T-helper 2 cell treated with Interferon-gamma antibody and Interleukin-4, amounts not matched to agents 100 ng/mL and 5 ng/mL, for 36 hours (primary cell): ENCODE data around the gene PDC. TPM values are rescaled to one million over a fixed set of nuclear protein-coding genes. Genes with fewer than 3 reads are reported as not detected.
"Not testable (repeated sequence)": the region's sequence is repeated elsewhere in the genome, so short reads cannot be mapped to it uniquely, and the experiment has no call there.

Experiments
- intact Hi-C: fragments of 100-400 bp; cut with micrococcal nuclease; formaldehyde crosslinking; loops from one replicate; pipeline ENCODE4 v1.15.1; 2023
- total RNA-seq: library from RNA; stranded (reverse); gene quantifications from 2 replicates; pipeline ENCODE4 v1.2.3, GENCODE V29; 2022

Gene PDC
- total RNA-seq, 1 donor from 2014 or later = not detected

GRCh38 chr1:186473047-186473446 lies 12.1 kb upstream of the PDC start:
- intact Hi-C loops = no loop called here

GRCh38 chr1:186465946-186466345 lies 5.0 kb upstream of the PDC start:
- intact Hi-C loops = no loop called here

DNA sequence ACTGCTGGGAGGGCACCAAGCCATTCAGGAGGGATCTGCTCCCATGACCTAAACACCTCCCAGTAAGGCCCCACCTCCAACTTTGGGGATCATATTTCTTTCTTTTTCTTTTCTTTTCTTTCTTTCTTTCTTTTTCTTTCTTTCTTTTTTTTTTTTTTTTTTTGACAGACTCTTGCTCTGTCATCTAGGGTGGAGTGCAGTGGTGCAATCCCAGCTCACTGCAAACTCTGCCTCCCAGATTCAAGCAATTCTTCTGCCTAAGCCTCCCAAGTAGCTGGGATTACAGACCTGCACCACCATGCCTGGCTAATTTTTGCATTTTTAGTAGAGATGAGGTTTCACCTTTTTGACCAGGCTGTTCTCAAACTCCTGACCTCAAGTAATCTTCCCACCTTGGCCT lies 4.6 kb upstream of the PDC start:
- intact Hi-C loops = not testable (repeated sequence)

GRCh38 chr1:186463926-186464325 lies 3.0 kb upstream of the PDC start:
- intact Hi-C loops = no loop called here

DNA sequence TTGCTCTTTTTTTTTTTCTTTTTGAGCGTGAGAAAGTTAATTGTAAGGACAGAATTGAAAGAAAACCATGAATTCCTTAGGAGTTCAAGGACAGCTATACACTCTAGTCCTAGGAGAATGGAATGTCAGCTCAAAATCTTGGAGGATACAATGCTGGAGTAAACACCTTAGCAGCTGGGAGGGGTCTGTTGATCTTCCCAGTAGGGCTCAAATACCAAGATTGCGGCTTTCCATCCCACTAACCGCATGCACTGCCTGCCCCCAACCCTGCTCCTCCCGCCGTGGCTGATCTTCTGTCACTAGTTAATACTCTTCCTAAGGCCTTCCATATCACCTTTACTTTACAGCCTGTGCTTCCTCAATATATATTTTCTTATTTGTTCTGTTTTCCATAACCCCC lies 2.6 kb upstream of the PDC start:
- intact Hi-C loops = no loop called here

- intact Hi-C loops = not testable (repeated sequence)
These were observed 1.8 kb downstream of the PDC start for GRCh38 chr1:186459161-186459560.

DNA sequence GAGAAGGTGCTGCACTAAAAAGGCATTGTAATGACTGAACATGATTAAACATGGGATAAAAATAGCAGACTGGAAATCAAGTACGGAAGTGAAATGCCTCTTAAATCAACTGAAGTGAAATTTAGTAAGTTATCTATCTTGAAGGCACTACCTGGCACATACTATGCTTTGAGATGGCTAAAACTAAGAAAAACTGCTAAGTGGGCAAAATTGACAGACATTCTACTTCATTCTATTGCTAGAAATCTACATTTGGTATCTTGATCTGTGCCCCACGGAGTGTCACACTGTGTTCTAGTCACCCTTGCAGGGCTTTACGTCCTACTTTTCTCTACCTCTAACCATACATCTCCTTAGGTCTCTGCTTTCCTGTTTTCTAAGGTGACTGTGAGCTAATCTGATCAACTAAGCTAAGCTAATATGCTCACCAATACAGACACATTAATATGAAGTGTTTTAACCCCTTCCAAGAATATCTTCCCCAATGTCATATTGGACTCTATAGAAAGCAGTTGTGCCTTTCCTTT lies 4.1 kb downstream of the PDC start:
- intact Hi-C loops = no loop called here

DNA sequence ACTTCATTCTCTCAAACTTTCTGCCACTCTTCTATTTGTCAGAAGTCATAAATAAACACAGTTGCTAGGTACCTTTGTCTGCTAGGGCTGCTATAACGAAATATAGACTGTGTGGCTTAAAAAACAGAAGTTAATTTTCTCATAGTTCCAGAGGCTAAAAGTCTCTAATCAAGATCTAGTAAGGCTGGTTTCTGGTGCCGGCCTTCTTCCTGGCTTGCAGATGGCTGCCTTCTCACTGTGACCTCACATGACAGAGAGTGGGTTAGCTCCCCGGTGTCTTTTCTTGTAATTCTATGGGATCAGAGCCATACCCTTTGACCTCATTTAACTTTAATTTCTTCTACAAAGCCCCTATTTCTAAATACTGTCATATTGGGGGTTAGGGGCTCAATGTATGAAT lies 5.9 kb downstream of the PDC start:
- intact Hi-C loops = no loop called here

DNA sequence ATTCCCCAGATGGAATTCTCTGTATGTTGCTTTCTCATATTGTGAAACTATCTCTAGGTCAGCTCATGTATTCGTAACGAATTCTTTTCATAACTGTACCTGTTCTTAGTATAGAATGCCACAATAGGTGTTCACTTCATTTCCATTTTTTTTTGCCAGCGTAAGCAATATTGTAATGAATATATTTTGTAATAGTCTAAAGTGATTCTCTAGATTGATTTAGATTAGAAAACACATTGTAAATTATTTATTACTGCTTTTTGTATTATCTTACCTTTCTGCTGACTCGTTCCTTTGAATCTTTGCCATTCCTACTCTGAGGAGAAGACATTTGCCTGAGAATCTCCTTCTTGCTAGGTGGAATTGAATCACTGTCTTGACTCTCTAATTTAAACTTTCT lies 14.8 kb downstream of the PDC start:
- intact Hi-C loops = no loop called here

DNA sequence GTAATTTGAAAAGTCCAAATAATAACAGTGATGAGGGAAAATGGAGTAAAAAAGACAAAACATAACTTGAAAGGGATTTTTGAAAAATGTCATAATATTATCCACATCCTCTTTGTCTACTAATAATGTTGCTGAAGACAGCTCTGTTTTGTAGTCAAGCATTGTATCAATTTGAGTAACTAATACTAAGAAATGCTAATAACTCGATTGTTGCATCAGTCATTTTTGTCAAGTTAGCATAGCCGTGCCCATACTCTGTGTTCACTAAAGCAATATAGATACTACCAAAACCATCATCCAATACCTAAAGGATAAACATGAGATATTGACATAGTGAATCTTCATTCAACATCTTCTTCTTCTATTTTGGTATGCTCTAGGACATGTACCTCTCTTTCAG lies 17.3 kb downstream of the PDC start:
- intact Hi-C loops = loop anchor here (5.0 kb wide), 1 partner anchor 41 kb away; no protein-coding TSS in a partner anchor

DNA sequence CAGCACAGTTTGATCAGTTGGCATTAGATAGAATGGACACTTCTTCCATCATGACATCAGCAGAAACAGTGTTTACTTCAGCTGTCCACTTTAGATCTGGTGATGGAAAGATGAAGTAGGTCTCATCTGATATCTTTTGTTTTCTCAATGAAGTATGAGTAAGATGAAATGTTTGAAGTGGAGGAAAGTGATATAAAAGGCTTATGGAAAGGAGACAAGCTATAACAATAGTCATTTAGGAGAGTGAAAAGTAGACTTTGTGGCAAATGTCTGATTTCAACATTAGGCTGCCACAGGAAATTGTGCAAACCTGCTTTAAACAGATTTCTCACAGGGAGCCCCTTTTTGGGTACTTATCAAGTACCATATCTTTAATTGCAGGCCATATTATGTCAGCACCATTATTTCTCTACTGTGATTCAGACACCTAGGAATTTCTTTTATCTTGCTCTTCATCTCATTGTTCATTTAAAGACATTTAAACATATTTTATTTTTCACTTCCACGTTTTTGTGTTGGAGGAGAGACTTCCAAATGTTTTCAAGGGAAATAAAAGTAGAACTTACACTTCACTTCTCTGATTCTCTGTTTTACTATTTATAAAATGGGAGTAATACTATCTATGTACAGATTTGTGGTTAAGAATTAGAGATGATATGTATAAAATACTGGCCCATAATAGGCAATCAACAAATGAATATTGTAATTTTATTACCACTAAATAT lies 18.1 kb downstream of the PDC start:
- intact Hi-C loops = loop anchor here (5.0 kb wide), 1 partner anchor 41 kb away; no protein-coding TSS in a partner anchor

DNA sequence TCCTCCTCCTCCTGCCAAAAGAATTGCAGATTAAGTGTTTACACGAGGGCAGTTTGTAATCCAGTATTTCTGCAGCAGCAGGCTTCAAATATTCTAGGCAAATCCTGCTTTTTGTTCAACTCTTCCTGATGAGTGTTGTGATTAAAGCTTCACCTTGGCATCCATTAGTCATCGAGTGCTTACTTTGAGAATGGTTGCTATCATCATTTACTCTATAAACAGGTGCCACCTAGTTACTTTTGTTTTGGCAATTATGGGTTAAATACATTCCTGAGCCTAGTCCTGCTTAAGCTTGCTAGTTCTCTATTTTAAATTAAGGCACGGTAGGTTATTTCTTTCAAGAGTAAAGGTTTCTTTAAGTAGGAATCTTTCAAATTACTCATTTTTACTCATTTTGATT lies 20.3 kb downstream of the PDC start:
- intact Hi-C loops = loop anchor here (5.0 kb wide), 1 partner anchor 38 kb away; no protein-coding TSS in a partner anchor

DNA sequence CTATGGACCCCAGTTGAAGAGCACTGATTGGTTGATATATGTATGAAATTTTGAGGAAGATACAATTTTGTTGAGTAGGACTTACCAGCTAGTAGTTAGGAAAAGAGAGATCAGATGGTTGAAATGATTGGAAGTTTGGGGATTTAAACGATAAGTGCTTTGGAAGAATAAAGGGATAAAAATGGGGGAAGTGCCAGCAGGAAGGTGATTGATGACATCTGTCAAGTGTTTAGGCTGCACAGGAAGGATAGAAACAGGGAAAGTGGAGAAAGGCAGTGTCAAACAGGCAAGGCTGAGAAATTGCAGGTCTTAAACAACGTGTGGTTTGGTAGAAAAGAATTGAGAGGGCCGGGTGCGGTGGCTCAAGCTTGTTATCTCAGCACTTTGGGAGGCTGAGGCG lies 22.3 kb downstream of the PDC start:
- intact Hi-C loops = no loop called here

DNA sequence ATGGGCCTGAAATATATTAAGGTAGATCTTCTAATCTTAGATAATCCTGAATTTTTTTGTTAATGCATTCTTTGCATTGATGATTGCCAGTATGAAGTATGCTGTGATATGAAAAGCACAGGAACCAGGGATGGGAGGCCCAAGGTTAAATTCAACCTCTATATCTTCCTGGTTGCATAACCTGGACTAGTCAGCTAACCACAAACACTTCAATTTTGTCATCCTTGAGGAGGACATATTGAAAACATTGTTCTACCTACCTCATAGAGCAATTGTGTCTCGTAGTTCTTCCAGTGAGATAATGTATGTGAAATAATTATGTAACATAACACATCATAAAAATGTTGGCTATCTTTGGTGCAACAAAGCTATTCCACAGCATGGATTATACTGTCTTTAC lies 25.6 kb downstream of the PDC start:
- intact Hi-C loops = no loop called here

- intact Hi-C loops = no loop called here
These were observed 31.9 kb downstream of the PDC start for GRCh38 chr1:186429017-186429416.

GRCh38 chr1:186426118-186426517 lies 34.8 kb downstream of the PDC start:
- intact Hi-C loops = no loop called here

- intact Hi-C loops = loop anchor here (5.0 kb wide), 1 partner anchor 193 kb away; no protein-coding TSS in a partner anchor
These were observed 36.4 kb downstream of the PDC start for GRCh38 chr1:186424539-186424938.

DNA sequence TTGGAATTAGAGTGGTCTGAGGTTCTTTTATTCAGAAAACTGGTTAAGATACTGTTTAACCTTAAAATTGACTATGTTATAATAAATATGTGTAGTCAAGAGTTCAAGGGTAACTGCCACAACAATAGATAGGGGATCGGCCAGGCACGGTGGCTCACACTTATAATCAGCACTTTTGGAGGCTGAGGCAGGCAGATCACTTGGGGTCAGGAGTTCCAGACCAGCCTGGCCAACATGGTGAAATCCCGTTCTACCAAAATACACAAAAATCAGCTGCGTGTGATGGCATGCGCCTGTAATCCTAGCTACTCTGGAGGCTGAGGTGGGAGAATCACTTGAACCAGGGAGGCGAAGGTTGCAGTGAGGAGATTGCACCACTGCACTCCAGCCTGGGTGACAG lies 39.5 kb downstream of the PDC start:
- intact Hi-C loops = loop anchor here (1.0 to 5.0 kb wide), 2 partner anchors 17 to 196 kb away; no protein-coding TSS in a partner anchor

DNA sequence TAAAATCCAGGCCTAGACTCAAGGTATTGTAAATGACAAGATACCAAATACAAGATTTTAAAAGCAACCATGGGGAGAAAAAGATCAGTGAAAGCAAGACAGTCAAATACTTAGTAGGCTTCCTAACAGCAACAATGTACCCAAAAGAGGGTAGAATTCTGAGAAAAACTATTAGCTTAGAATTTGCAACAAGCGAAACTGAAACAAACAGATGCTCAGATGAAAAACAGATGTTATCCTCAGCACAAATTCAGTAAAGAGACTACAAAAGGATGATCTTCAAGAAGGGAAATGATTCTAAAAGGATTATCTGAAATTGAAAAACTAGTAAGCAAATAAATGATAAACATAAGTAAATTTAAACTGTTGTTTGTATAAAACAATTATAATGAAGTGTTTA lies 40.0 kb downstream of the PDC start:
- intact Hi-C loops = loop anchor here (1.0 to 5.0 kb wide), 2 partner anchors 17 to 196 kb away; no protein-coding TSS in a partner anchor

- intact Hi-C loops = loop anchor here (5.0 kb wide), 1 partner anchor 197 kb away; no protein-coding TSS in a partner anchor
These were observed 40.6 kb downstream of the PDC start for GRCh38 chr1:186420311-186420710.

- intact Hi-C loops = no loop called here
These were observed 42.4 kb downstream of the PDC start for GRCh38 chr1:186418503-186418902.

GRCh38 chr1:186413319-186413718 lies 47.6 kb downstream of the PDC start:
- intact Hi-C loops = no loop called here

- intact Hi-C loops = loop anchor here (10.0 kb wide), 1 partner anchor 326 kb away; no protein-coding TSS in a partner anchor
These were observed 51.8 kb downstream of the PDC start for GRCh38 chr1:186409091-186409490.
